H1 (cell line): Measurements from ENCODE around the gene CNBP.

ENCODE experiments used
- CBX5 ChIP-seq: fragments of 300-800, 300-1000 bp; sonication (generic); IDR thresholded peaks from 2 replicates; pipeline ENCODE4 v1.7.1; 2016; ENCODE audit warnings: antibody characterized with exemption, low read length, low read depth
- CREB1 ChIP-seq: IDR thresholded peaks from 2 replicates; pipeline ENCODE4 v1.6.1; 2012; ENCODE audit warnings: inconsistent platforms
- YY1 ChIP-seq: IDR thresholded peaks from 2 replicates; pipeline ENCODE4 v1.6.1; 2011; ENCODE audit warnings: low read depth, mild to moderate bottlenecking, low read length

DNA sequence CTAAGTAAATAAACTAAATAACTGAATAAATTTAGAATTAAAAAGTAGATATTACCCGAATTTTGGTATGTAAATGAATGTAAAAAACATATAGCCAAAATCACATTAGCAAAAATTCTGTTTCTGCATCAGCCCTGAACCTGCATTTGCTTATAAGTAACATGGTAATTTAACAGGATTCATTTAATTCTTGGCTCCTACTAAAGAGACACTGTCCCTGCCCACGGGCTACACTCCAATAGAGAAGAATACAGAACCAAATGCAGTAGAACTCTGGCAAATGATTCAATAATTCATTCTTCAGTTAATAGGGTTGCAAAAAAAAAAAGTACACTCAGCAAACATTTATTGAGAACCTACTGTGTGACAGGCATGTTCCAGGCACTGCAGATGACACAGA lies 20.8 kb upstream of the CNBP start:
- no peak for TF ChIP-seq YY1
- no peak for TF ChIP-seq CBX5
- no peak for TF ChIP-seq CREB1
